ENCODE data around the gene CORIN.

Gene CORIN

DNA sequence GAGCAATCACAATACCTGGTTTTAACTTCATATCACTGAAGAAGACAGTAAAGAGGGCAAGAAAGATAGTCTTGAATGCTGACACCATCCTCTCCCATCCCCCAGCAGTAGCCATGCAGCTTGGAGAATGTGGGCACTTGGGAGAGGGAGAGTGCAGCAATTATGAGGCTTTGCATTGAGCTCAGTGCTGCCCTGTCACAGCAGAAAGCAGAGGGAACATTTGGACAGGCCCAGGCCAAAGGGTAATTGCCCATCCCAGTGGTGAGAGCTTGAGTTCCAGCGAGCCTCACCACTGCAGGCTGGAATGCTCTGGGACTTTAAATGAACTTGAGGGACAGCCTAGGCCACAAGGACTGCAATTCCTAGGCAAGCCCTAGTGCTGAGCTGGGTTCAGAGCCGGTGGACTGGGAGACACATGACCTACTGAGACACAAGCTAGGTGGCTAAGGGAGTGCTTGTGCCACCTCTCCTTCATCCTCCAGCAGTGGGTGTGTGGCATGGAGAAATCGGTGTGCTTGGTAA is 36.3 kb downstream of the CORIN start:
- Histone ChIP-seq H3K9ac (ENCODE audit: low read length) (no peak overlapping the region), H3K4me2 (ENCODE audit: low read length) (no peak overlapping the region), H3K56ac (ENCODE audit: low read length) (no peak overlapping the region), H3K4me1 (ENCODE audit: control insufficient read depth, low read depth, low read length) (no peaks in the 10 kb centered on the region), H3K4ac (ENCODE audit: low read depth, low read length) (no peak overlapping the region), H3K36me3 (ENCODE audit: control insufficient read depth, insufficient read depth, low read length) (no peaks in the 10 kb centered on the region), H4K5ac (ENCODE audit: low read length) (no peak overlapping the region), H3K79me1 (ENCODE audit: low read length) (no peaks in the 10 kb centered on the region), H2BK15ac (replicated peaks; ENCODE audit: low read depth) (no peak overlapping the region), H2AK5ac (ENCODE audit: low read length) (no peak overlapping the region), H3K4me3 (ENCODE audit: low read length) (no peak overlapping the region), H2BK5ac (ENCODE audit: low read length) (no peak overlapping the region), H2BK120ac (ENCODE audit: low read depth, low read length) (no peak overlapping the region), H3K18ac (ENCODE audit: low read length) (no peak overlapping the region), H3K79me2 (ENCODE audit: control insufficient read depth, insufficient read depth, low read length) (no peaks in the 10 kb centered on the region), H3K23ac (ENCODE audit: low read length) (no peak overlapping the region), H3K27me3 (ENCODE audit: insufficient read depth, low read length, poor library complexity) (no peaks in the 10 kb centered on the region), H4K8ac (ENCODE audit: low read depth, low read length) (no peak overlapping the region), H3K27ac (ENCODE audit: low read depth, low read length) (no peak overlapping the region)
- no peak for DNase-seq
- WGBS (ENCODE audit: extremely low coverage, insufficient coverage, low lambda C conversion rate) = no CpG with 5 or more reads among the region's 3 CpGs

DNA sequence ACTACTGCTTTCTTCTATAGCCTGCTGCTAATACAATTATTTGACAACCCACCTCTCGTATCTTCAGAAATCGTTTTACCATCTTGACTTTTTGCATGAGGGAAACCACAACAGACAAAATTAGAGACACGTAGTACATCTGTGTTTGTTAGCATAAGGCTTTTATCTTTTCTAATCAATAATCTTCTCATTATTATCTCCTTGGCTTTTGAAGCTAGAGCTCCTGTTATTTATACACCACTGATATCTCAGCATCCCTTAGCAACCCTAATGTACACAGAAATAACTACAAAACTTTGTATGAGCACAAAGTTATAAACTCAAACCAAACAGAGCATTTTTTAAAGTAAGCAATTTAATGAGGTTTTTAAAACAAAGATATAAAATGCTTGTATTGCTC is 39.7 kb downstream of the CORIN start:
- Histone ChIP-seq H3K79me2 (ENCODE audit: control insufficient read depth, insufficient read depth, low read length) (no peaks in the 10 kb centered on the region), H4K5ac (ENCODE audit: low read length) (no peak overlapping the region), H3K18ac (ENCODE audit: low read length) (no peak overlapping the region), H3K27me3 (ENCODE audit: insufficient read depth, low read length, poor library complexity) (no peaks in the 10 kb centered on the region), H2BK120ac (ENCODE audit: low read depth, low read length) (no peak overlapping the region), H3K9ac (ENCODE audit: low read length) (no peak overlapping the region), H3K27ac (ENCODE audit: low read depth, low read length) (no peak overlapping the region), H4K8ac (ENCODE audit: low read depth, low read length) (no peak overlapping the region), H3K79me1 (ENCODE audit: low read length) (no peaks in the 10 kb centered on the region), H3K4me1 (ENCODE audit: control insufficient read depth, low read depth, low read length) (no peaks in the 10 kb centered on the region), H3K4ac (ENCODE audit: low read depth, low read length) (no peak overlapping the region), H3K23ac (ENCODE audit: low read length) (no peak overlapping the region), H3K4me2 (ENCODE audit: low read length) (no peak overlapping the region), H2BK5ac (ENCODE audit: low read length) (no peak overlapping the region), H3K36me3 (ENCODE audit: control insufficient read depth, insufficient read depth, low read length) (no peaks in the 10 kb centered on the region), H3K4me3 (ENCODE audit: low read length) (no peak overlapping the region), H2BK15ac (replicated peaks; ENCODE audit: low read depth) (no peak overlapping the region), H3K56ac (ENCODE audit: low read length) (no peak overlapping the region), H2AK5ac (ENCODE audit: low read length) (no peak overlapping the region)
- no peak for DNase-seq
- no CpG with 5 or more reads among the region's 3 CpGs for WGBS (ENCODE audit: extremely low coverage, insufficient coverage, low lambda C conversion rate)

DNA sequence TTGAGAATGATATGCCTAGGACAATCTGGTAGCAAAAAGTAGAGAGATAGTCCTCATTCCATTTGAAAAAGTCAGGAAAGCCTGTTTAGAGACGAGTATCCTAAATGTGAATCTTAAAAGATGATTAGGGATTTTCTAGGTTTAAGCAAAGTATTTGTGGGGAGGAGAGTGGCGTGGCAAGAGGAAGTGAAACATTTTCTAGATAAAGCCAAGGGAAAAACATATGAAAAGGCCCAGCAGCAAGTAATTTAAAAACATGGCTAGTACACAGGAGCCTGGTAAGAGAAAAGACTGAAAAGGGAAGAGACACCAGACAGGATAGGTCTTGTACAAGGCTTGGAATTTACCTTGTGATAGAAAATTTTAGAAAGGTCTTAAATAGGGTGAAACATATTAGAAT is 45.9 kb downstream of the CORIN start:
- no peak overlapping the region for H4K5ac ChIP-seq (ENCODE audit: low read length)
- no peak overlapping the region for H3K56ac ChIP-seq (ENCODE audit: low read length)
- no peak overlapping the region for H2BK5ac ChIP-seq (ENCODE audit: low read length)
- H3K23ac ChIP-seq (ENCODE audit: low read length) = no peak overlapping the region
- no peak overlapping the region for H3K9ac ChIP-seq (ENCODE audit: low read length)
- H3K27me3 ChIP-seq (ENCODE audit: insufficient read depth, low read length, poor library complexity) = no peaks in the 10 kb centered on the region
- DNase-seq = no peak
- no peaks in the 10 kb centered on the region for H3K36me3 ChIP-seq (ENCODE audit: control insufficient read depth, insufficient read depth, low read length)
- no peak overlapping the region for H3K18ac ChIP-seq (ENCODE audit: low read length)
- no peaks in the 10 kb centered on the region for H3K79me1 ChIP-seq (ENCODE audit: low read length)
- WGBS (ENCODE audit: extremely low coverage, insufficient coverage, low lambda C conversion rate) = no CpG with 5 or more reads among the region's 2 CpGs
- H3K4me3 ChIP-seq (ENCODE audit: low read length) = no peak overlapping the region
- H4K8ac ChIP-seq (ENCODE audit: low read depth, low read length) = no peak overlapping the region
- no peak overlapping the region for H3K4ac ChIP-seq (ENCODE audit: low read depth, low read length)
- H3K27ac ChIP-seq (ENCODE audit: low read depth, low read length) = no peak overlapping the region
- no peak overlapping the region for H3K4me2 ChIP-seq (ENCODE audit: low read length)
- H2AK5ac ChIP-seq (ENCODE audit: low read length) = no peak overlapping the region
- H3K4me1 ChIP-seq (ENCODE audit: control insufficient read depth, low read depth, low read length) = no peaks in the 10 kb centered on the region
- H3K79me2 ChIP-seq (ENCODE audit: control insufficient read depth, insufficient read depth, low read length) = no peaks in the 10 kb centered on the region
- no peak overlapping the region for H2BK120ac ChIP-seq (ENCODE audit: low read depth, low read length)
- H2BK15ac ChIP-seq (replicated peaks; ENCODE audit: low read depth) = no peak overlapping the region

DNA sequence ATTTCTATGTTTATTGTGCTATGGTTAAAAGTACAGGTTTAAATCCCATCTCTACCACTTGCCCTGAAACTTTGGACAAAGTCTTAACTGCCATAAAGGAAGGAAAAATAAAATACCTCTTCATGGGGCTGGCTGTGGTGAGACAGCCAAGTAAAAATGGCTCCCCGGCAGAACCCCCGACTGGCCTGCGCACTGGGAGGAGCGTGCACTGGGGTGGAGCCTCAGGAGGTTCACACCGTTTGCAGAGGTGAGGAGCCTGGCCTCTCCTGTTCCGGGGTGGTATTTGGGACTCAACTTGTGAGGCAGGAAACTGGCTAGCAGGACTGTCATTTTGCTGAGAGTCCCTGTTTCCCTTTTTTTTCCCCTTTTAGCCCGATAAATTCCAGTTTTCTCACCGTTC is 47.8 kb downstream of the CORIN start:
- Histone ChIP-seq H2AK5ac (ENCODE audit: low read length) (no peak overlapping the region), H2BK120ac (ENCODE audit: low read depth, low read length) (no peak overlapping the region), H3K4ac (ENCODE audit: low read depth, low read length) (no peak overlapping the region), H3K4me1 (ENCODE audit: control insufficient read depth, low read depth, low read length) (no peaks in the 10 kb centered on the region), H3K79me2 (ENCODE audit: control insufficient read depth, insufficient read depth, low read length) (no peaks in the 10 kb centered on the region), H3K4me2 (ENCODE audit: low read length) (no peak overlapping the region), H3K9ac (ENCODE audit: low read length) (no peak overlapping the region), H2BK5ac (ENCODE audit: low read length) (no peak overlapping the region), H4K5ac (ENCODE audit: low read length) (no peak overlapping the region), H3K79me1 (ENCODE audit: low read length) (no peaks in the 10 kb centered on the region), H3K18ac (ENCODE audit: low read length) (no peak overlapping the region), H4K8ac (ENCODE audit: low read depth, low read length) (no peak overlapping the region), H3K56ac (ENCODE audit: low read length) (no peak overlapping the region), H3K4me3 (ENCODE audit: low read length) (no peak overlapping the region), H3K27me3 (ENCODE audit: insufficient read depth, low read length, poor library complexity) (no peaks in the 10 kb centered on the region), H2BK15ac (replicated peaks; ENCODE audit: low read depth) (no peak overlapping the region), H3K23ac (ENCODE audit: low read length) (no peak overlapping the region), H3K36me3 (ENCODE audit: control insufficient read depth, insufficient read depth, low read length) (no peaks in the 10 kb centered on the region), H3K27ac (ENCODE audit: low read depth, low read length) (no peak overlapping the region)
- DNase-seq = no peak
- no CpG with 5 or more reads among the region's 8 CpGs for WGBS (ENCODE audit: extremely low coverage, insufficient coverage, low lambda C conversion rate)

DNA sequence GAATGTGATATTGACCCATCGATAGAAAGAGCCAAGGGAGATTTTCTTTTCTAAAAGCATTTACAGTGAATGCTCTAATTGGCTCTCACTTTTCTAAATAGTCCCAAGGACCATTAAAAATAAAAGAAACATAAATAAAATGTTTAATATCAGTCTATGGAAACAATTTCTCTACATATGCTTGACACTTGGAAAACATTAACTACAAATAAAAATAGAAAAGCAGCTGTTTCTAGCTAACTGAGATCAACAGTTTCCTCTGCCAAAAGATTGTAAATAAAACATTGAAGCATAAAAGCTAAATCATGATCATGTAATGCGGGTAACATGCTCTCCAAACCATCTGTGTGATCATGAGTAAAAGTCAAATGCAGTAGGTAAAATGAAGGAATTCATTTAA is 49.7 kb downstream of the CORIN start:
- Histone ChIP-seq H3K18ac (ENCODE audit: low read length) (no peak overlapping the region), H2BK120ac (ENCODE audit: low read depth, low read length) (no peak overlapping the region), H3K79me2 (ENCODE audit: control insufficient read depth, insufficient read depth, low read length) (no peaks in the 10 kb centered on the region), H3K4me2 (ENCODE audit: low read length) (no peak overlapping the region), H2BK5ac (ENCODE audit: low read length) (no peak overlapping the region), H3K27me3 (ENCODE audit: insufficient read depth, low read length, poor library complexity) (no peaks in the 10 kb centered on the region), H3K4ac (ENCODE audit: low read depth, low read length) (no peak overlapping the region), H3K4me3 (ENCODE audit: low read length) (no peak overlapping the region), H4K8ac (ENCODE audit: low read depth, low read length) (no peak overlapping the region), H3K79me1 (ENCODE audit: low read length) (no peaks in the 10 kb centered on the region), H3K23ac (ENCODE audit: low read length) (no peak overlapping the region), H2BK15ac (replicated peaks; ENCODE audit: low read depth) (no peak overlapping the region), H2AK5ac (ENCODE audit: low read length) (no peak overlapping the region), H3K27ac (ENCODE audit: low read depth, low read length) (no peak overlapping the region), H3K56ac (ENCODE audit: low read length) (no peak overlapping the region), H3K4me1 (ENCODE audit: control insufficient read depth, low read depth, low read length) (no peaks in the 10 kb centered on the region), H3K9ac (ENCODE audit: low read length) (no peak overlapping the region), H3K36me3 (ENCODE audit: control insufficient read depth, insufficient read depth, low read length) (no peaks in the 10 kb centered on the region), H4K5ac (ENCODE audit: low read length) (no peak overlapping the region)
- DNase-seq = no peak
- WGBS (ENCODE audit: extremely low coverage, insufficient coverage, low lambda C conversion rate) = no CpG with 5 or more reads among the region's 2 CpGs

DNA sequence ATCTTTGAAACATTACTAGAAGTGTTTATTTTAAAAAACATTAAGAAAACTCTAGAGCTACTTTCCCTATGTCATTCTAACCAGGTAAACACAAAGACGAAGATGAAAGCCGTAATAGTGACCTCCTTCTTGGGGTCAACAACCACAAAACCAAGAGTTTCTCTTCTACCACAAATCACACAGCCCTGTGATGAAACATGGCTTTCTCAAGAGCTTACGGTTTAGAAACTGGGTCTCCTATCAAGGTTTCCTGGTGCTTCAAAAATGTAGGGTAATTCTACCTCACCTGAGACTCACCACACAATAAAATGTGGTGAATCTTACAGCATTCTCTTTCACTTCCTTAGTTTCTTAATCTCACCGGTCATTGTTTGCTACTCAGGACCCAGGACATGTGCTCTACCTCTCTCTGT is 50.9 kb downstream of the CORIN start:
- H3K27ac ChIP-seq (ENCODE audit: low read depth, low read length) = no peak overlapping the region
- no peaks in the 10 kb centered on the region for H3K79me2 ChIP-seq (ENCODE audit: control insufficient read depth, insufficient read depth, low read length)
- no peak overlapping the region for H2BK120ac ChIP-seq (ENCODE audit: low read depth, low read length)
- no peak overlapping the region for H2BK15ac ChIP-seq (replicated peaks; ENCODE audit: low read depth)
- H3K4ac ChIP-seq (ENCODE audit: low read depth, low read length) = no peak overlapping the region
- H3K56ac ChIP-seq (ENCODE audit: low read length) = no peak overlapping the region
- no peak overlapping the region for H2BK5ac ChIP-seq (ENCODE audit: low read length)
- no peak overlapping the region for H3K18ac ChIP-seq (ENCODE audit: low read length)
- H4K8ac ChIP-seq (ENCODE audit: low read depth, low read length) = no peak overlapping the region
- no peaks in the 10 kb centered on the region for H3K79me1 ChIP-seq (ENCODE audit: low read length)
- H3K27me3 ChIP-seq (ENCODE audit: insufficient read depth, low read length, poor library complexity) = no peaks in the 10 kb centered on the region
- H3K4me3 ChIP-seq (ENCODE audit: low read length) = no peak overlapping the region
- H4K5ac ChIP-seq (ENCODE audit: low read length) = no peak overlapping the region
- no peak overlapping the region for H2AK5ac ChIP-seq (ENCODE audit: low read length)
- H3K9ac ChIP-seq (ENCODE audit: low read length) = no peak overlapping the region
- H3K23ac ChIP-seq (ENCODE audit: low read length) = no peak overlapping the region
- no peaks in the 10 kb centered on the region for H3K4me1 ChIP-seq (ENCODE audit: control insufficient read depth, low read depth, low read length)
- H3K4me2 ChIP-seq (ENCODE audit: low read length) = no peak overlapping the region
- no CpG with 5 or more reads among the region's 4 CpGs for WGBS (ENCODE audit: extremely low coverage, insufficient coverage, low lambda C conversion rate)
- DNase-seq = no peak
- H3K36me3 ChIP-seq (ENCODE audit: control insufficient read depth, insufficient read depth, low read length) = no peaks in the 10 kb centered on the region
